Measurements from ENCODE around the gene UBE3D. TPM values are rescaled to one million over a fixed set of nuclear protein-coding genes. Genes with fewer than 3 reads are reported as not detected.

UBE3D gene
- total RNA-seq: 1 to 10 TPM in 3 of 4 donors, under 1 TPM in 1; 0.82 to 4.6 (median 3.2) TPM

GRCh38 chr6:83065511-83066192 lies at the start of gene UBE3D:
UBE3D (minus strand) TSS chr6:83065841; CDS start chr6:83065718, 123 bp downstream.
- DNase-seq (peak; percentile 72 to 80), ATAC-seq (peak; percentile 73 to 75)
- peaks cover 11 to 20% of the 10 kb centered on the region in 2 donors for H3K4me1 ChIP-seq
- intact Hi-C loops (cut with DNase I; ENCODE audit: low total_unique reads): loop anchor here (2.0 to 10.0 kb wide), 3 partner anchors 47 to 1159 kb away; partner anchors contain the start of gene CEP162
- no peaks in the 10 kb centered on the region for H3K27me3 ChIP-seq
- peak within 1 kb of the TSS; percentile 68 to 86 (median 78) for H3K27ac ChIP-seq
- no peaks in the 10 kb centered on the region for H3K36me3 ChIP-seq
- no peaks in the 10 kb centered on the region for H3K9me3 ChIP-seq
- H3K4me3 ChIP-seq: peak within 1 kb of the TSS; percentile 73 to 89 (median 78)
- TF ChIP-seq CTCF (IDR thresholded peaks at IDR 0.05 in 4 of 5, conservative IDR thresholded peaks at IDR 0.05 in 1 of 5) (peak; percentile 95 to 98 (median 97)), POLR2A (IDR thresholded peaks at IDR 0.05) (no peak)
- in situ Hi-C loops (cut with MboI; ENCODE audit: low sequenced_read_pairs in 4 of 4): loop anchor here in 2 of 4 donors (10.0 to 25.0 kb wide), 2 partner anchors 129 to 447 kb away; partner anchors contain the start of genes PGM3 (in 1 of the 2), PRSS35 (in 1 of the 2) and RWDD2A (in 1 of the 2)

- DNase-seq: no peak
- peaks cover 12% of the 10 kb centered on the region in 2 donors for H3K4me1 ChIP-seq
- peaks cover 0 to 29% of the 10 kb centered on the region in 2 donors for H3K36me3 ChIP-seq
- ATAC-seq: peak; percentile 62 to 64
- H3K4me3 ChIP-seq: no peak overlapping the region
- H3K9me3 ChIP-seq: no peaks in the 10 kb centered on the region
- intact Hi-C loops (cut with DNase I; ENCODE audit: low total_unique reads): no loop called here
- peak overlapping the region in 3 of 4 donors; percentile 3 to 12 (median 5) for H3K27ac ChIP-seq
- TF ChIP-seq POLR2A (IDR thresholded peaks at IDR 0.05) (no peak), CTCF (IDR thresholded peaks at IDR 0.05 in 4 of 5, conservative IDR thresholded peaks at IDR 0.05 in 1 of 5) (no peak)
- in situ Hi-C loops (cut with MboI; ENCODE audit: low sequenced_read_pairs in 4 of 4): no loop called here
- H3K27me3 ChIP-seq: no peaks in the 10 kb centered on the region
Measured at GRCh38 chr6:83114164-83114563, 48.5 kb upstream of the UBE3D start.

GRCh38 chr6:83113258-83113657 lies 47.6 kb upstream of the UBE3D start:
- in situ Hi-C loops (cut with MboI; ENCODE audit: low sequenced_read_pairs in 4 of 4): no loop called here
- intact Hi-C loops (cut with DNase I; ENCODE audit: low total_unique reads): loop anchor here (2.0 kb wide), 1 partner anchor 48 kb away; the partner anchor contains the start of gene UBE3D
- DNase-seq: no peak
- Histone ChIP-seq H3K9me3 (no peaks in the 10 kb centered on the region), H3K4me1 (peaks cover 12% of the 10 kb centered on the region in 2 donors), H3K27me3 (no peaks in the 10 kb centered on the region), H3K4me3 (no peak overlapping the region), H3K36me3 (peaks cover 0 to 25% of the 10 kb centered on the region in 2 donors), H3K27ac (no peak overlapping the region)
- TF ChIP-seq CTCF (IDR thresholded peaks at IDR 0.05 in 4 of 5, conservative IDR thresholded peaks at IDR 0.05 in 1 of 5): no peak
- no peak for TF ChIP-seq POLR2A (IDR thresholded peaks at IDR 0.05)
- ATAC-seq: no peak

- Histone ChIP-seq H3K4me3 (no peak overlapping the region), H3K4me1 (no peaks in the 10 kb centered on the region), H3K36me3 (peaks cover 0 to 25% of the 10 kb centered on the region in 2 donors), H3K27me3 (no peaks in the 10 kb centered on the region), H3K9me3 (no peaks in the 10 kb centered on the region), H3K27ac (no peak overlapping the region)
- no peak for TF ChIP-seq POLR2A (IDR thresholded peaks at IDR 0.05)
- no peak for TF ChIP-seq CTCF (IDR thresholded peaks at IDR 0.05 in 4 of 5, conservative IDR thresholded peaks at IDR 0.05 in 1 of 5)
- in situ Hi-C loops (cut with MboI; ENCODE audit: low sequenced_read_pairs in 4 of 4) (no loop called here), intact Hi-C loops (cut with DNase I; ENCODE audit: low total_unique reads) (no loop called here)
- ATAC-seq: no peak
- no peak for DNase-seq
Measured at GRCh38 chr6:83108378-83108777, 42.7 kb upstream of the UBE3D start.
